ENCODE measurements around the gene NCAN. TPM values are rescaled to one million over a fixed set of nuclear protein-coding genes. Genes with fewer than 3 reads are reported as not detected.

NCAN gene
- total and polyA plus RNA-seq, 2 of the 4 experiments (the other 2 are of a cell fraction) = not detected

- no peaks in the 10 kb centered on the region for H4K20me1 ChIP-seq (ENCODE audit: insufficient read depth, low read length)
- H3K18ac ChIP-seq (ENCODE audit: low read depth, low read length) = no peak overlapping the region
- H4K5ac ChIP-seq (ENCODE audit: low read depth, low read length) = no peak overlapping the region
- no peak overlapping the region for H2BK20ac ChIP-seq (ENCODE audit: low read depth, low read length)
- H3K36me3 ChIP-seq (ENCODE audit: control insufficient read depth, insufficient read depth, low read length) = no peaks in the 10 kb centered on the region
- peaks cover 18% of the 10 kb centered on the region for H3K9me3 ChIP-seq (ENCODE audit: control insufficient read depth, insufficient read depth, low read length)
- CTCF ChIA-PET = no interaction called here
- POLR2A ChIA-PET (ENCODE audit: unreplicated experiment) = no interaction called here
- intact Hi-C loops (cut with micrococcal nuclease) = no loop called here
- no peak overlapping the region for H3K27ac ChIP-seq (ENCODE audit: insufficient read depth, low read length)
- no TSS peak for BruUV-seq (replicated peaks)
- no peak overlapping the region for H2BK120ac ChIP-seq (ENCODE audit: low read depth, low read length)
- no peak overlapping the region for H4K91ac ChIP-seq (ENCODE audit: insufficient read depth, low read depth, low read length)
- no peak overlapping the region for H3K9ac ChIP-seq (ENCODE audit: low read depth, low read length)
- TF ChIP-seq RFX5 (IDR thresholded peaks at IDR 0.05; ENCODE audit: low read depth, low read length) (no peak), RAD21 (IDR thresholded peaks at IDR 0.05; ENCODE audit: low read length) (no peak), CEBPB (IDR thresholded peaks at IDR 0.05; ENCODE audit: low read depth, low read length) (no peak), CHD1 (IDR thresholded peaks at IDR 0.05; ENCODE audit: low read depth, low read length) (no peak), RCOR1 (IDR thresholded peaks at IDR 0.05; ENCODE audit: insufficient replicate concordance, low read length) (no peak), BHLHE40 (IDR thresholded peaks at IDR 0.05; ENCODE audit: low read depth, low read length) (no peak), USF2 (IDR thresholded peaks at IDR 0.05; ENCODE audit: low read depth, low read length) (no peak), SMC3 (IDR thresholded peaks at IDR 0.05; ENCODE audit: low read depth, low read length) (no peak), NFE2L2 (IDR thresholded peaks at IDR 0.05; ENCODE audit: low read depth, low read length) (no peak), MXI1 (IDR thresholded peaks at IDR 0.05; ENCODE audit: borderline replicate concordance, low read depth, low read length) (no peak), POLR2A (IDR thresholded peaks at IDR 0.05; ENCODE audit: low read depth, low read length) (no peak), CTCF (conservative IDR thresholded peaks at IDR 0.05; ENCODE audit: low read depth, low read length) (no peak), ELK1 (IDR thresholded peaks at IDR 0.05; ENCODE audit: borderline replicate concordance, low read depth, low read length) (no peak), FOS (IDR thresholded peaks at IDR 0.05; ENCODE audit: low read depth, low read length) (no peak), MAFK (IDR thresholded peaks at IDR 0.05; ENCODE audit: low read depth, low read length) (no peak), MAZ (IDR thresholded peaks at IDR 0.05; ENCODE audit: borderline replicate concordance, low read depth, low read length) (no peak)
- no peak overlapping the region for H3K23ac ChIP-seq (ENCODE audit: low read depth, low read length)
- no peaks in the 10 kb centered on the region for H3K4me1 ChIP-seq (ENCODE audit: control insufficient read depth, insufficient read depth, low read length)
- no peak overlapping the region for H3K14ac ChIP-seq (replicated peaks; ENCODE audit: low read depth, low read length)
- no peak overlapping the region for H2AFZ ChIP-seq (replicated peaks; ENCODE audit: low read length, poor library complexity)
- no peak overlapping the region for H3K4me3 ChIP-seq (ENCODE audit: insufficient read depth, low read depth, low read length)
- no peak overlapping the region for H3K56ac ChIP-seq (ENCODE audit: extremely low read depth, insufficient read depth, low read length)
- no peak overlapping the region for H3K4ac ChIP-seq (ENCODE audit: low read depth, low read length)
- ATAC-seq (ENCODE audit: low read depth) = no peak
- no peaks in the 10 kb centered on the region for H3K79me1 ChIP-seq (ENCODE audit: low read depth in 1 of 2, low read length in 2 of 2)
- H3K4me2 ChIP-seq (ENCODE audit: low read depth, low read length) = no peak overlapping the region
- no peak for DNase-seq
- dilution Hi-C loops (cut with HindIII; ENCODE audit: low sequenced_read_pairs, unreplicated experiment) = no loop called here
- H2BK15ac ChIP-seq (ENCODE audit: low read depth, low read length) = no peak overlapping the region
- H4K8ac ChIP-seq (ENCODE audit: low read depth in 2 of 2, low read length in 2 of 2) = no peak overlapping the region
- no peaks in the 10 kb centered on the region for H3K9me1 ChIP-seq (ENCODE audit: insufficient read depth, low read length)
- peaks cover 2% of the 10 kb centered on the region; the same call in 1 of the 2 replicates for H3K27me3 ChIP-seq (ENCODE audit: control insufficient read depth, insufficient read depth, low read length)
- no peak overlapping the region for H2AK5ac ChIP-seq (ENCODE audit: low read depth, low read length)
- 0% methylated on average over 1 of the region's 18 CpGs; no CpG with 5 or more reads in 1 of the 2 experiments for WGBS, 2 experiments (ENCODE audit: extremely low coverage in 2 of 2, insufficient read length in 1 of 2)
- H2AK9ac ChIP-seq (replicated peaks; ENCODE audit: low read depth, low read length, poor library complexity) = no peak overlapping the region
- H2BK5ac ChIP-seq (ENCODE audit: low read depth, low read length, poor library complexity, severe bottlenecking) = no peak overlapping the region
- in situ Hi-C loops (cut with MboI; ENCODE audit: low sequenced_read_pairs) = no loop called here
These were observed 26.6 kb downstream of the NCAN start for GRCh38 chr19:19238126-19238894.
